Breast epithelium (tissue), 4 donors: Measurements from ENCODE around the gene CLDND2. TPM values are rescaled to one million over a fixed set of nuclear protein-coding genes. Genes with fewer than 3 reads are reported as not detected.

Experiments
- DNase-seq, 2 donors: peaks; one replicate each; pipeline ENCODE4 v3.0.0-alpha.2; 2019; ENCODE audit warnings: low spot score in 2 of 2
- H3K27ac ChIP-seq, 2 donors: fragments of 200-600 bp; sonication (generic) in 1 of 2; one replicate each; pipeline ENCODE4 v1.5.1; 2016 to 2019; ENCODE audit warnings: mild to moderate bottlenecking in 1 of 2
- H3K27me3 ChIP-seq, 2 donors: fragments of 200-600 bp; sonication (generic) in 1 of 2; one replicate each; pipeline versions ENCODE4 v1.5.1 to v1.6.0; 2017 to 2019; ENCODE audit warnings: control low read depth in 1 of 2, mild to moderate bottlenecking in 1 of 2
- H3K36me3 ChIP-seq: fragments of 200-600 bp; one replicate; pipeline ENCODE4 v1.5.1; 2019
- H3K4me1 ChIP-seq, 2 donors: fragments of 200-600 bp; sonication (generic); one replicate each; pipeline ENCODE4 v1.5.1; 2016 to 2019; ENCODE audit warnings: control low read depth in 1 of 2
- H3K4me3 ChIP-seq, 3 donors: fragments of 200-600 bp; sonication (generic); 1 replicate in 2 of 3; 2 replicates in 1 of 3; pipeline ENCODE4 v1.5.1; 2016 to 2019; ENCODE audit warnings: mild to moderate bottlenecking in 3 of 3, moderate library complexity in 2 of 3
- H3K9me3 ChIP-seq, 2 donors: fragments of 200-600 bp; sonication (generic) in 1 of 2; one replicate each; pipeline ENCODE4 v1.5.1; 2016 to 2019; ENCODE audit warnings: control low read depth in 1 of 2
- POLR2A ChIP-seq: fragments of 450-650 bp; IDR thresholded peaks from one replicate; pipeline ENCODE4 v1.6.1; 2016; ENCODE audit warnings: antibody characterized with exemption, mild to moderate bottlenecking, moderate library complexity
- POLR2AphosphoS5 ChIP-seq, 3 donors: sonication (generic); formaldehyde crosslinking; IDR thresholded peaks; one replicate each; pipeline ENCODE4 v1.6.1; 2017; ENCODE audit warnings: antibody characterized with exemption in 3 of 3
- intact Hi-C: fragments of 100-400 bp; cut with DNase I; formaldehyde crosslinking; loops from one replicate; pipeline ENCODE4 v1.15.1; 2023; ENCODE audit warnings: low total_unique reads
- total RNA-seq, 3 donors: library from RNA; depleted of rRNA; stranded (reverse); fragments of >200 nt; gene quantifications; one replicate each; pipeline ENCODE4 v1.1.0, GENCODE V29; 2016
- TF ChIP-seq, protein P1 (sequence below), 3 donors: fragments of 450-650 bp; IDR thresholded peaks; one replicate each; pipeline ENCODE4 v1.5.1; 2016 to 2017; ENCODE audit warnings: antibody characterized with exemption in 3 of 3, mild to moderate bottlenecking in 3 of 3, moderate library complexity in 3 of 3

CLDND2 gene
- total RNA-seq, 3 donors from 2014 or later = not detected

- Histone ChIP-seq H3K27me3 (peaks cover 0 to 56% of the 10 kb centered on the region in 2 donors), H3K9me3 (no peaks in the 10 kb centered on the region), H3K27ac (no peak overlapping the region), H3K4me3 (no peak overlapping the region), H3K4me1 (no peaks in the 10 kb centered on the region), H3K36me3 (no peaks in the 10 kb centered on the region)
- DNase-seq = no peak
- TF ChIP-seq, protein P1, sequence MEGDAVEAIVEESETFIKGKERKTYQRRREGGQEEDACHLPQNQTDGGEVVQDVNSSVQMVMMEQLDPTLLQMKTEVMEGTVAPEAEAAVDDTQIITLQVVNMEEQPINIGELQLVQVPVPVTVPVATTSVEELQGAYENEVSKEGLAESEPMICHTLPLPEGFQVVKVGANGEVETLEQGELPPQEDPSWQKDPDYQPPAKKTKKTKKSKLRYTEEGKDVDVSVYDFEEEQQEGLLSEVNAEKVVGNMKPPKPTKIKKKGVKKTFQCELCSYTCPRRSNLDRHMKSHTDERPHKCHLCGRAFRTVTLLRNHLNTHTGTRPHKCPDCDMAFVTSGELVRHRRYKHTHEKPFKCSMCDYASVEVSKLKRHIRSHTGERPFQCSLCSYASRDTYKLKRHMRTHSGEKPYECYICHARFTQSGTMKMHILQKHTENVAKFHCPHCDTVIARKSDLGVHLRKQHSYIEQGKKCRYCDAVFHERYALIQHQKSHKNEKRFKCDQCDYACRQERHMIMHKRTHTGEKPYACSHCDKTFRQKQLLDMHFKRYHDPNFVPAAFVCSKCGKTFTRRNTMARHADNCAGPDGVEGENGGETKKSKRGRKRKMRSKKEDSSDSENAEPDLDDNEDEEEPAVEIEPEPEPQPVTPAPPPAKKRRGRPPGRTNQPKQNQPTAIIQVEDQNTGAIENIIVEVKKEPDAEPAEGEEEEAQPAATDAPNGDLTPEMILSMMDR (IDR thresholded peaks at IDR 0.05) = no peak
- TF ChIP-seq POLR2AphosphoS5 (IDR thresholded peaks at IDR 0.05) = no peak
- no peak for TF ChIP-seq POLR2A
- intact Hi-C loops = no loop called here
These were observed 47.0 kb downstream of the CLDND2 start for GRCh38 chr19:51321799-51322198.

- Histone ChIP-seq H3K36me3 (no peaks in the 10 kb centered on the region), H3K27me3 (peaks cover 0 to 51% of the 10 kb centered on the region in 2 donors), H3K4me1 (no peaks in the 10 kb centered on the region), H3K27ac (no peak overlapping the region), H3K4me3 (no peak overlapping the region), H3K9me3 (no peaks in the 10 kb centered on the region)
- no peak for DNase-seq
- TF ChIP-seq, protein P1 (IDR thresholded peaks at IDR 0.05) = no peak
- no peak for TF ChIP-seq POLR2AphosphoS5 (IDR thresholded peaks at IDR 0.05)
- no peak for TF ChIP-seq POLR2A
- intact Hi-C loops = no loop called here
These were observed 48.5 kb downstream of the CLDND2 start for GRCh38 chr19:51320280-51320657.

DNA sequence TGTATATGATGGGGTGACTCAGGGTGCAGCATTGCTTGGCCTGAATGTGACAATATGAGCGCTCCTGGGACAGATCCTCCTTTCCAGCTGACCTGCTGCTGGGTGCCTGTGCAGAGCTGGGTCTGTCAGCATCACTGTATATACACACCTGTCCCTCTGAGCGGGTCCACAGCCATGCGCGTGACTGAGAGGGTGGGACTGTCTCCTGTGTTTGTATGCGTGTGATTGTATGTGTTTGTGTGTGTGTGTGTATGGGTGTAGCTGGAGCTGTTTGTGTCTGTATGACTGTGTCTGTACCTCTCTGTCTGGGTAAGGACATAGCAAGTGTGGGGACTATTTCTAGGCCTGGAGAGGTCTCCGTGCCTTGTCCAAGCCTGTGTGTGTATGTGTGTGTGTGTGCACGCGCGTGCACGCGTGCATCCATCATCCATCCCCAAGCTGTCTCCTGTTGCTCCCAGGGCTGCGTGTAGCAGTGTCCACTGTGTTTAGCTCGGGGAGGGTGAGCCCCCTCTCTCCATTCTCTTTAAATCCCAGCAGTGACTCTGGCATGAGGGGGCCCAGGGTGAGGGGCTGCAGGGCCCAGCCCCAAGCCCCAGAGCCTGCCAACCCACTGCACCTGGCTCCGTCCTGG lies 49.0 kb downstream of the CLDND2 start:
- TF ChIP-seq POLR2A = no peak
- TF ChIP-seq POLR2AphosphoS5 (IDR thresholded peaks at IDR 0.05) = no peak
- TF ChIP-seq, protein P1 (IDR thresholded peaks at IDR 0.05) = no peak
- H3K4me1 ChIP-seq = no peaks in the 10 kb centered on the region
- no peak for DNase-seq
- H3K9me3 ChIP-seq = no peaks in the 10 kb centered on the region
- H3K27ac ChIP-seq = no peak overlapping the region
- H3K27me3 ChIP-seq = peaks cover 0 to 56% of the 10 kb centered on the region in 2 donors
- H3K36me3 ChIP-seq = no peaks in the 10 kb centered on the region
- H3K4me3 ChIP-seq = no peak overlapping the region
- intact Hi-C loops = loop anchor here (2.0 kb wide), 1 partner anchor 23 kb away; no protein-coding TSS in a partner anchor

DNA sequence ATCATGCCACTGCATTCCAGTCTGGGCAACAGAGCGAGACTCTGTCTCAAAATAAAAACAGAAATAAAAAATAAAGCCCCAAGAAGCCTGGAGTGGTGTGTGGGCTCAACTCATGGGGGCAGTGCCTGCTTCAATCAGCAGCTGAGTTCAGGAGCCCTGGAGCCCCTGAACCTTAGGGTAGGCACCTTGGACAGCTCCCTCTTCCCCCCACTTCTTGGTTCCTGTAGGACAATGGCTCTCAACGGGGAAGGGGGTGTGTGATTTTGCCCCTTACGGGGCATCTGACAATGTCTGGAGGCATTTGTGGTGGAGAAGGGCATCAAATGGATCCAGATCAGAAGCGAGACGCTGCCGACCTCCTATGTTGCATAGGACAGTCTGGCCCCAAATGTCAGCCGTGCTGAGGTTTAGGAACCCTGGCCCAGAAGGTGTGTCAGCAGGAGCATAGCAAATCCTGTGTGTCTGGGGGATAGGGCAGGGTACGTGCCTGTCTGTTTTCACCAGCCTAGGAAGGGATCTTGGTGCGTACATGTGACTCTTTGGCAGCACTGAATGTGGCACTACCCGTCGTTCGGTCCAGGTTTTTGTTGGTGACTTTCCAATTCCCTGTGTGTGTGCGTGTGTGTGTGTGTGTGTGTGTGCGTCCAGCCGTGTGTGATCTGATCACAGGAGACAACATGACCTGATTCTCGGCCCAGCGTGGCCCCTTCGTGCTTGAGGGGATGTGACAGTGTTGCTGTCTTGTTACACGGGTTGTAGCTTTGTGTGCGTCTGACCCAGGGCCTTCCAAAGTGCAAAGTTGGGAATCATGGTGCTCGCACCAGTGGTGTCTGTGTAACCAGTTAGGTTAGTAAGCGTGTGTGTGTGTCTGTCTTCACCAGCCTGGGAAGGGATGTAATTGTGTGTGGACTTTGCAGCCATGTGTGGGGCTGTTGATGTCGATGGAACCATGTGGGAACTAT lies 49.8 kb downstream of the CLDND2 start:
- Histone ChIP-seq H3K27ac (no peak overlapping the region), H3K4me1 (no peaks in the 10 kb centered on the region), H3K9me3 (peaks cover 0 to 6% of the 10 kb centered on the region in 2 donors), H3K36me3 (no peaks in the 10 kb centered on the region), H3K4me3 (no peak overlapping the region), H3K27me3 (peaks cover 0 to 55% of the 10 kb centered on the region in 2 donors)
- TF ChIP-seq POLR2AphosphoS5 (IDR thresholded peaks at IDR 0.05) (no peak), POLR2A (no peak)
- TF ChIP-seq, protein P1 (IDR thresholded peaks at IDR 0.05) = no peak
- no peak for DNase-seq
- intact Hi-C loops = loop anchor here (2.0 kb wide), 1 partner anchor 22 kb away; no protein-coding TSS in a partner anchor

- no peaks in the 10 kb centered on the region for H3K36me3 ChIP-seq
- H3K4me3 ChIP-seq = no peak overlapping the region
- H3K9me3 ChIP-seq = peaks cover 0 to 6% of the 10 kb centered on the region in 2 donors
- H3K27ac ChIP-seq = no peak overlapping the region
- TF ChIP-seq POLR2AphosphoS5 (IDR thresholded peaks at IDR 0.05) (no peak), POLR2A (no peak)
- TF ChIP-seq, protein P1 (IDR thresholded peaks at IDR 0.05) = no peak
- intact Hi-C loops = loop anchor here (2.0 kb wide), 1 partner anchor 21 kb away; no protein-coding TSS in a partner anchor
- no peaks in the 10 kb centered on the region for H3K4me1 ChIP-seq
- DNase-seq = no peak
- H3K27me3 ChIP-seq = peaks cover 0 to 48% of the 10 kb centered on the region in 2 donors
These were observed 50.8 kb downstream of the CLDND2 start for GRCh38 chr19:51317968-51318367.
